AG10803 (cell line): Measurements from ENCODE around the gene PRMT3.

Experiments used
- DNase-seq: peaks from one replicate; pipeline ENCODE4 v3.0.0; 2010; ENCODE audit warnings: low read depth
- H3K4me3 ChIP-seq: 2 replicates; pipeline ENCODE4 v1.5.1; 2011; ENCODE audit warnings: mild to moderate bottlenecking, low read length, control low read depth
- TF ChIP-seq, protein P1 (sequence below): conservative IDR thresholded peaks from 2 replicates; pipeline ENCODE4 v1.5.1; 2011; ENCODE audit warnings: mild to moderate bottlenecking, low read length, control low read depth, inconsistent platforms

Gene PRMT3

GRCh38 chr11:20518323-20518834, 130.9 kb downstream of the PRMT3 start:
- H3K4me3 ChIP-seq: no peak overlapping the region
- no peak for DNase-seq
- TF ChIP-seq, protein P1, sequence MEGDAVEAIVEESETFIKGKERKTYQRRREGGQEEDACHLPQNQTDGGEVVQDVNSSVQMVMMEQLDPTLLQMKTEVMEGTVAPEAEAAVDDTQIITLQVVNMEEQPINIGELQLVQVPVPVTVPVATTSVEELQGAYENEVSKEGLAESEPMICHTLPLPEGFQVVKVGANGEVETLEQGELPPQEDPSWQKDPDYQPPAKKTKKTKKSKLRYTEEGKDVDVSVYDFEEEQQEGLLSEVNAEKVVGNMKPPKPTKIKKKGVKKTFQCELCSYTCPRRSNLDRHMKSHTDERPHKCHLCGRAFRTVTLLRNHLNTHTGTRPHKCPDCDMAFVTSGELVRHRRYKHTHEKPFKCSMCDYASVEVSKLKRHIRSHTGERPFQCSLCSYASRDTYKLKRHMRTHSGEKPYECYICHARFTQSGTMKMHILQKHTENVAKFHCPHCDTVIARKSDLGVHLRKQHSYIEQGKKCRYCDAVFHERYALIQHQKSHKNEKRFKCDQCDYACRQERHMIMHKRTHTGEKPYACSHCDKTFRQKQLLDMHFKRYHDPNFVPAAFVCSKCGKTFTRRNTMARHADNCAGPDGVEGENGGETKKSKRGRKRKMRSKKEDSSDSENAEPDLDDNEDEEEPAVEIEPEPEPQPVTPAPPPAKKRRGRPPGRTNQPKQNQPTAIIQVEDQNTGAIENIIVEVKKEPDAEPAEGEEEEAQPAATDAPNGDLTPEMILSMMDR: no peak

DNA sequence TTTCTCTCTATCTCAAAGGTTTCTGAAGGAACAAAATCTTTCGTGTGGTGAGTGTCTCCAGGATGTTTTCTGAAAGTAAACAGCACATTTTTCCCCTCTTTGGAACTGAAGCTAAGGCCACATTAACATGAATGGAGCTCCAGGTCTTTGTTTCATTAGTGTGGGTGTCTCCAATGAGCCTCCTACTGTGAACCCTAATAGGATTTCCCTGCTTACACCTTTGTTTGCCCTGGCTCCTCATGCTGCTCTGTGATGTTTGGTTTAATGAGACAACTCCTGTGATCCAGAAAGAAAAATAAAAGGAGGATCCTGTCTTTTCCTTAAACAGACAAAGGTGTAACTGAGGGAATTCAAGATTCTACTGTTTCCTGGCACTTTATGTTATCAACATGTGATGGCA, 135.0 kb downstream of the PRMT3 start:
- no peak overlapping the region for H3K4me3 ChIP-seq
- TF ChIP-seq, protein P1: no peak
- DNase-seq: no peak

- TF ChIP-seq, protein P1: no peak
- no peak overlapping the region for H3K4me3 ChIP-seq
- no peak for DNase-seq
These were observed 142.2 kb downstream of the PRMT3 start for GRCh38 chr11:20529757-20530156.

- TF ChIP-seq, protein P1: no peak
- no peak for DNase-seq
- no peak overlapping the region for H3K4me3 ChIP-seq
These were observed 143.6 kb downstream of the PRMT3 start for GRCh38 chr11:20530942-20531703.

GRCh38 chr11:20535271-20535881, 147.9 kb downstream of the PRMT3 start:
- no peak overlapping the region for H3K4me3 ChIP-seq
- TF ChIP-seq, protein P1: no peak
- DNase-seq: no peak

DNA sequence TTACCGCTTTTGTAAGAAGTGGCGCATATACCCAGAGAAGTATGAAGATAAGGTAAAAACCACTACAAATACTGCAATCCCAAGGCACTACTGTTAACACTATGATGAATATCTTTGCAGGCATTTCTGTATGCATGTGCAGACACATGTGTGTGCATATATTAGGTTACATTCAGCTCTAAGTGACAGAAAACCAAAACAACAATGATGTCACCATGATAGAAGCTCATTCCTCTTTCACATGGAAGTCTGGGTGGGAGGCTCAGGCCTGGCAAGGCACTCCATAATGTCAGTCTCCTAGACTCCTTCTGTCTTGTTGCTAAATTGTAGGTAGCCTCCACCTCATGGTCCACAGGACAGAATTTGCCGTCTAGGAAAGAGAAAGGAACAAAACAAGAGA, 148.8 kb downstream of the PRMT3 start:
- DNase-seq: no peak
- TF ChIP-seq, protein P1: no peak
- no peak overlapping the region for H3K4me3 ChIP-seq

DNA sequence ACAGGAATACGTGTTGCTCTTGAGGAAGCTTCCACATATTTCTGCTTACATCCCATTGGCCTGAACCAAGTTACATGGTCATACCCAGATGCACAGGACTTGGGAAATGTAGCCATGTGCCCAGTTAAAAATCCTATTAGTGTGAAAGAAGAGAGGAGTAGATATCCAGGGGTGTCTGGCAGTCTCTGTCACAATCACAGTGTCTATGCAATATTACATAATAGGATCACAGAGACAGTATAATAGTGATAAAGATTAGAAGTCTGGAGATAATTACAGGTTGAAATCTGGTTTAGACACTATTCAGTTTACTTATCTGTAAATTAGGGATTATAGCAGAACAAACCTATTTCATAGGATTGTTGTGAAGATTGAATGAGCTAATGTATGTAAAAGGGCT, 149.3 kb downstream of the PRMT3 start:
- no peak overlapping the region for H3K4me3 ChIP-seq
- TF ChIP-seq, protein P1: no peak
- DNase-seq: no peak
